Measurements from ENCODE around the gene CARMIL3. TPM values are rescaled to one million over a fixed set of nuclear protein-coding genes. Genes with fewer than 3 reads are reported as not detected.

CARMIL3 gene
- total and polyA plus RNA-seq, 2 of the 4 experiments (the other 2 are of a cell fraction), result under 0.01 TPM; not detected in 1

DNA sequence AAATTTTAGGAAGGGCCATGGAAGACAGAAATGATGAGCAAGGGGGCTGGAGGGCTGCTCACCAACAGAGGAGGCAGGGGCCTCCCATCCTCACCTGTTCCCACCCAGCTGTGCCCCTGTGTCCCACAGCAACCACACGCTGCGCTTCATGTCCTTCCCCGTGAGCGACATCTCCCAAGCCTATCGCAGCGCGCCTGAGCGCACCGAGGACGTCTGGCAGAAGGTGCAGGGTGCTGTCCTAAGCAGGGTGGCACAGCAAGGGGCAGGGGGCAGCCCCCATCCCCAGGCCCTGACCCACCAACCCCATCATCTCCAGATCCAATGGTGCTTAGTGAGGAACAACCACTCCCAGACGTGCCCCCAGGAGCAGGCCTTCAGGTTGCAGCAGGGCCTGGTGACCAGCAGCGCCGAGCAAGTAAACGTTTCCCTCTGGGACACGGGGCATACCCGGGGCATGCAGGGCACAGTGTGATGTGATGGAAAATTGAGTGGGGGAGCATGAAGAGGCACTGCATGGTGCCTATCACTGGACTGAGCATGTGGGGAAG lies 8.1 kb downstream of the CARMIL3 start:
- no peak overlapping the region for H3K56ac ChIP-seq (ENCODE audit: extremely low read depth, insufficient read depth, low read length)
- H2BK20ac ChIP-seq (ENCODE audit: low read depth, low read length), result no peak overlapping the region
- no peak overlapping the region for H3K27ac ChIP-seq (ENCODE audit: insufficient read depth, low read length)
- H3K4me1 ChIP-seq (ENCODE audit: control insufficient read depth, insufficient read depth, low read length), result no peaks in the 10 kb centered on the region
- no peaks in the 10 kb centered on the region for H4K20me1 ChIP-seq (ENCODE audit: insufficient read depth, low read length)
- no peak overlapping the region for H3K4me3 ChIP-seq (ENCODE audit: insufficient read depth, low read depth, low read length)
- no peak overlapping the region for H3K4me2 ChIP-seq (ENCODE audit: low read depth, low read length)
- no peak overlapping the region for H3K9ac ChIP-seq (ENCODE audit: low read depth, low read length)
- no peak overlapping the region for H4K91ac ChIP-seq (ENCODE audit: insufficient read depth, low read depth, low read length)
- H3K4ac ChIP-seq (ENCODE audit: low read depth, low read length), result no peak overlapping the region
- no peaks in the 10 kb centered on the region for H3K36me3 ChIP-seq (ENCODE audit: control insufficient read depth, insufficient read depth, low read length)
- no peak overlapping the region for H2BK15ac ChIP-seq (ENCODE audit: low read depth, low read length)
- no peaks in the 10 kb centered on the region for H3K79me1 ChIP-seq (ENCODE audit: low read depth in 1 of 2, low read length in 2 of 2)
- no peak for DNase-seq
- WGBS, 2 experiments (ENCODE audit: extremely low coverage in 2 of 2, insufficient read length in 1 of 2), result 83% methylated on average over 4 of the region's 16 CpGs; no CpG with 5 or more reads in 1 of the 2 experiments
- ChIA-PET POLR2A (ENCODE audit: unreplicated experiment) (no interaction called here), CTCF (no interaction called here)
- dilution Hi-C loops (cut with HindIII; ENCODE audit: low sequenced_read_pairs, unreplicated experiment), result no loop called here
- H4K5ac ChIP-seq (ENCODE audit: low read depth, low read length), result no peak overlapping the region
- H3K14ac ChIP-seq (replicated peaks; ENCODE audit: low read depth, low read length), result no peak overlapping the region
- H2AFZ ChIP-seq (replicated peaks; ENCODE audit: low read length, poor library complexity), result no peak overlapping the region
- H3K18ac ChIP-seq (ENCODE audit: low read depth, low read length), result no peak overlapping the region
- no peak overlapping the region for H3K23ac ChIP-seq (ENCODE audit: low read depth, low read length)
- intact Hi-C loops (cut with micrococcal nuclease), result loop anchor here (2.0 kb wide), 1 partner anchor 45 kb away; no protein-coding TSS in a partner anchor
- in situ Hi-C loops (cut with MboI; ENCODE audit: low sequenced_read_pairs), result loop anchor here (5.0 kb wide), 1 partner anchor 32 kb away; the partner anchor contains the start of gene PCK2
- TF ChIP-seq MXI1 (IDR thresholded peaks at IDR 0.05; ENCODE audit: borderline replicate concordance, low read depth, low read length) (no peak), RAD21 (IDR thresholded peaks at IDR 0.05; ENCODE audit: low read length) (no peak), RCOR1 (IDR thresholded peaks at IDR 0.05; ENCODE audit: insufficient replicate concordance, low read length) (no peak), CHD1 (IDR thresholded peaks at IDR 0.05; ENCODE audit: low read depth, low read length) (no peak), MAZ (IDR thresholded peaks at IDR 0.05; ENCODE audit: borderline replicate concordance, low read depth, low read length) (no peak), CEBPB (IDR thresholded peaks at IDR 0.05; ENCODE audit: low read depth, low read length) (no peak), BHLHE40 (IDR thresholded peaks at IDR 0.05; ENCODE audit: low read depth, low read length) (no peak), RFX5 (IDR thresholded peaks at IDR 0.05; ENCODE audit: low read depth, low read length) (no peak), NFE2L2 (IDR thresholded peaks at IDR 0.05; ENCODE audit: low read depth, low read length) (no peak), SMC3 (IDR thresholded peaks at IDR 0.05; ENCODE audit: low read depth, low read length) (no peak)
- TF ChIP-seq, protein P1, sequence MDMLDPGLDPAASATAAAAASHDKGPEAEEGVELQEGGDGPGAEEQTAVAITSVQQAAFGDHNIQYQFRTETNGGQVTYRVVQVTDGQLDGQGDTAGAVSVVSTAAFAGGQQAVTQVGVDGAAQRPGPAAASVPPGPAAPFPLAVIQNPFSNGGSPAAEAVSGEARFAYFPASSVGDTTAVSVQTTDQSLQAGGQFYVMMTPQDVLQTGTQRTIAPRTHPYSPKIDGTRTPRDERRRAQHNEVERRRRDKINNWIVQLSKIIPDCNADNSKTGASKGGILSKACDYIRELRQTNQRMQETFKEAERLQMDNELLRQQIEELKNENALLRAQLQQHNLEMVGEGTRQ (IDR thresholded peaks at IDR 0.05; ENCODE audit: low read depth, low read length), result no peak
- TF ChIP-seq, protein P2, sequence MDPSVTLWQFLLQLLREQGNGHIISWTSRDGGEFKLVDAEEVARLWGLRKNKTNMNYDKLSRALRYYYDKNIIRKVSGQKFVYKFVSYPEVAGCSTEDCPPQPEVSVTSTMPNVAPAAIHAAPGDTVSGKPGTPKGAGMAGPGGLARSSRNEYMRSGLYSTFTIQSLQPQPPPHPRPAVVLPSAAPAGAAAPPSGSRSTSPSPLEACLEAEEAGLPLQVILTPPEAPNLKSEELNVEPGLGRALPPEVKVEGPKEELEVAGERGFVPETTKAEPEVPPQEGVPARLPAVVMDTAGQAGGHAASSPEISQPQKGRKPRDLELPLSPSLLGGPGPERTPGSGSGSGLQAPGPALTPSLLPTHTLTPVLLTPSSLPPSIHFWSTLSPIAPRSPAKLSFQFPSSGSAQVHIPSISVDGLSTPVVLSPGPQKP (IDR thresholded peaks at IDR 0.05; ENCODE audit: borderline replicate concordance, low read depth, low read length), result no peak
- H4K8ac ChIP-seq (ENCODE audit: low read depth in 2 of 2, low read length in 2 of 2), result no peak overlapping the region
- no peaks in the 10 kb centered on the region for H3K9me1 ChIP-seq (ENCODE audit: insufficient read depth, low read length)
- peaks cover 32% of the 10 kb centered on the region; the same call in 1 of the 2 replicates for H3K27me3 ChIP-seq (ENCODE audit: control insufficient read depth, insufficient read depth, low read length)
- no peak overlapping the region for H2BK120ac ChIP-seq (ENCODE audit: low read depth, low read length)
- ATAC-seq (ENCODE audit: low read depth), result no peak
- no peaks in the 10 kb centered on the region for H3K9me3 ChIP-seq (ENCODE audit: control insufficient read depth, insufficient read depth, low read length)
- no peak overlapping the region for H2AK9ac ChIP-seq (replicated peaks; ENCODE audit: low read depth, low read length, poor library complexity)
- H2BK5ac ChIP-seq (ENCODE audit: low read depth, low read length, poor library complexity, severe bottlenecking), result no peak overlapping the region
- no TSS peak for BruUV-seq (replicated peaks)
- no peak overlapping the region for H2AK5ac ChIP-seq (ENCODE audit: low read depth, low read length)

Measured in IMR-90 (cell line).